BLaER1 (cell line): ENCODE measurements around the gene SEMA4A.

Experiments used
- H3K27ac ChIP-seq: shearing (Covaris generic); formaldehyde crosslinking; 2 replicates; pipeline ENCODE4 v1.8.1; 2022
- H3K27me3 ChIP-seq: shearing (Covaris generic); formaldehyde crosslinking; 2 replicates; pipeline ENCODE4 v1.8.1; 2022
- H3K36me3 ChIP-seq: shearing (Covaris generic); formaldehyde crosslinking; 2 replicates; pipeline ENCODE4 v1.8.1; 2022
- H3K4me1 ChIP-seq: shearing (Covaris generic); formaldehyde crosslinking; 2 replicates; pipeline ENCODE4 v1.8.1; 2022
- H3K4me2 ChIP-seq: shearing (Covaris generic); formaldehyde crosslinking; 2 replicates; pipeline ENCODE4 v1.8.1; 2022
- H3K4me3 ChIP-seq: shearing (Covaris generic); formaldehyde crosslinking; 2 replicates; pipeline ENCODE4 v1.8.1; 2022
- H3K9ac ChIP-seq: shearing (Covaris generic); formaldehyde crosslinking; 2 replicates; pipeline ENCODE4 v1.8.1; 2022
- H3K9me3 ChIP-seq: shearing (Covaris generic); formaldehyde crosslinking; 2 replicates; pipeline ENCODE4 v1.8.1; 2022
- H4K20me1 ChIP-seq: shearing (Covaris generic); formaldehyde crosslinking; 2 replicates; pipeline ENCODE4 v1.8.1; 2022
- Cebpa-rat ChIP-seq: shearing (Covaris generic); IDR thresholded peaks from 2 replicates; pipeline ENCODE4 v1.8.1; 2022

The SEMA4A gene

GRCh38 chr1:156191292-156191964 lies 38.0 kb downstream of the SEMA4A start:
- Histone ChIP-seq H3K4me3 (no peak overlapping the region), H3K27ac (no peak overlapping the region), H3K27me3 (no peaks in the 10 kb centered on the region), H3K9me3 (peaks cover 35% of the 10 kb centered on the region), H4K20me1 (peaks cover 21% of the 10 kb centered on the region; the same call in 1 of the 2 replicates), H3K4me1 (peaks cover 29% of the 10 kb centered on the region), H3K36me3 (peaks cover 12% of the 10 kb centered on the region), H3K9ac (no peak overlapping the region), H3K4me2 (no peak overlapping the region)
- no peak for TF ChIP-seq Cebpa-rat

GRCh38 chr1:156193208-156193487 lies 39.8 kb downstream of the SEMA4A start:
- Histone ChIP-seq H3K27ac (peak overlapping the region; percentile 85), H3K9me3 (peaks cover 20% of the 10 kb centered on the region), H3K27me3 (no peaks in the 10 kb centered on the region), H3K4me1 (peaks cover 29% of the 10 kb centered on the region), H3K36me3 (peaks cover 29% of the 10 kb centered on the region), H3K4me3 (peak overlapping the region; percentile 83), H3K4me2 (peak overlapping the region; percentile 81), H3K9ac (peak overlapping the region; percentile 81), H4K20me1 (peaks cover 38% of the 10 kb centered on the region)
- TF ChIP-seq Cebpa-rat, result no peak

GRCh38 chr1:156193488-156194299 lies 40.3 kb downstream of the SEMA4A start, which contains the start of gene SLC25A44:
Gene SLC25A44 (plus strand): TSS chr1:156194104. CDS start chr1:156199848, 5,744 bp downstream.
- Histone ChIP-seq H3K9ac (peak within 1 kb of the TSS; percentile 84), H3K36me3 (peaks cover 33% of the 10 kb centered on the region), H3K27me3 (no peaks in the 10 kb centered on the region), H3K4me1 (peaks cover 29% of the 10 kb centered on the region), H3K9me3 (peaks cover 14% of the 10 kb centered on the region), H3K4me2 (peak within 1 kb of the TSS; percentile 92), H3K4me3 (peak within 1 kb of the TSS; percentile 83), H4K20me1 (peaks cover 43% of the 10 kb centered on the region), H3K27ac (peak within 1 kb of the TSS; percentile 85)
- no peak for TF ChIP-seq Cebpa-rat

- no peak for TF ChIP-seq Cebpa-rat
- Histone ChIP-seq H4K20me1 (peaks cover 49% of the 10 kb centered on the region), H3K36me3 (peaks cover 39% of the 10 kb centered on the region), H3K27ac (peak overlapping the region; percentile 42), H3K4me1 (peaks cover 29% of the 10 kb centered on the region), H3K4me3 (peak overlapping the region; percentile 83), H3K27me3 (no peaks in the 10 kb centered on the region), H3K9me3 (peaks cover 8% of the 10 kb centered on the region), H3K9ac (peak overlapping the region; percentile 84), H3K4me2 (peak overlapping the region; percentile 92)
These were observed 40.9 kb downstream of the SEMA4A start for GRCh38 chr1:156194300-156194652.

GRCh38 chr1:156195853-156196252 lies 42.5 kb downstream of the SEMA4A start:
- H3K9ac ChIP-seq, result no peak overlapping the region
- no peaks in the 10 kb centered on the region for H3K27me3 ChIP-seq
- peaks cover 29% of the 10 kb centered on the region for H3K4me1 ChIP-seq
- peaks cover 61% of the 10 kb centered on the region for H4K20me1 ChIP-seq
- peak overlapping the region; percentile 92 for H3K4me2 ChIP-seq
- TF ChIP-seq Cebpa-rat, result no peak
- no peaks in the 10 kb centered on the region for H3K9me3 ChIP-seq
- no peak overlapping the region for H3K4me3 ChIP-seq
- peaks cover 54% of the 10 kb centered on the region for H3K36me3 ChIP-seq
- no peak overlapping the region for H3K27ac ChIP-seq

GRCh38 chr1:156196445-156196844 lies 43.1 kb downstream of the SEMA4A start:
- Histone ChIP-seq H3K36me3 (peaks cover 59% of the 10 kb centered on the region), H3K4me3 (no peak overlapping the region), H3K4me1 (peaks cover 35% of the 10 kb centered on the region), H4K20me1 (peaks cover 67% of the 10 kb centered on the region), H3K4me2 (no peak overlapping the region), H3K9ac (no peak overlapping the region), H3K27ac (no peak overlapping the region), H3K9me3 (no peaks in the 10 kb centered on the region), H3K27me3 (no peaks in the 10 kb centered on the region)
- TF ChIP-seq Cebpa-rat, result no peak

GRCh38 chr1:156198831-156199349 lies 45.5 kb downstream of the SEMA4A start:
- Histone ChIP-seq H3K9ac (no peak overlapping the region), H3K4me2 (no peak overlapping the region), H3K27ac (no peak overlapping the region), H3K9me3 (no peaks in the 10 kb centered on the region), H4K20me1 (peaks cover 71% of the 10 kb centered on the region), H3K4me3 (no peak overlapping the region), H3K27me3 (no peaks in the 10 kb centered on the region), H3K4me1 (peaks cover 27% of the 10 kb centered on the region), H3K36me3 (peaks cover 77% of the 10 kb centered on the region)
- no peak for TF ChIP-seq Cebpa-rat

GRCh38 chr1:156200044-156200443 lies 46.7 kb downstream of the SEMA4A start:
- Histone ChIP-seq H3K27me3 (no peaks in the 10 kb centered on the region), H3K9me3 (no peaks in the 10 kb centered on the region), H3K27ac (no peak overlapping the region), H3K36me3 (peaks cover 89% of the 10 kb centered on the region), H3K9ac (no peak overlapping the region), H4K20me1 (peaks cover 63% of the 10 kb centered on the region), H3K4me1 (peaks cover 18% of the 10 kb centered on the region), H3K4me3 (no peak overlapping the region), H3K4me2 (no peak overlapping the region)
- no peak for TF ChIP-seq Cebpa-rat

GRCh38 chr1:156203331-156203730 lies 49.9 kb downstream of the SEMA4A start:
- Histone ChIP-seq H4K20me1 (peaks cover 31% of the 10 kb centered on the region), H3K4me2 (no peak overlapping the region), H3K27me3 (no peaks in the 10 kb centered on the region), H3K9ac (no peak overlapping the region), H3K4me1 (0 out of 2 replicates have a peak, but pooled peaks cover 9% of the 10 kb centered on the region), H3K4me3 (no peak overlapping the region), H3K9me3 (no peaks in the 10 kb centered on the region), H3K36me3 (peaks cover 91% of the 10 kb centered on the region), H3K27ac (no peak overlapping the region)
- TF ChIP-seq Cebpa-rat, result no peak

- Histone ChIP-seq H3K4me1 (0 out of 2 replicates have a peak, but pooled peaks cover 9% of the 10 kb centered on the region), H3K4me2 (no peak overlapping the region), H3K36me3 (peaks cover 92% of the 10 kb centered on the region), H4K20me1 (peaks cover 19% of the 10 kb centered on the region; the same call in 1 of the 2 replicates), H3K9ac (no peak overlapping the region), H3K9me3 (no peaks in the 10 kb centered on the region), H3K27ac (no peak overlapping the region), H3K4me3 (no peak overlapping the region), H3K27me3 (no peaks in the 10 kb centered on the region)
- no peak for TF ChIP-seq Cebpa-rat
These were observed 51.3 kb downstream of the SEMA4A start for GRCh38 chr1:156204686-156205085.
